MM.1S (cell line): Measurements from ENCODE around the gene ZNF445.

Experiments used
- DNase-seq: peaks from one replicate; pipeline ENCODE4 v3.0.0-alpha.2; 2015
- H2AFZ ChIP-seq: fragments of 300-600 bp; sonication (generic); 2 replicates; pipeline ENCODE4 v1.6.0; 2016; ENCODE audit warnings: antibody characterized with exemption, low read length
- H3F3A ChIP-seq: fragments of 300-600 bp; sonication (generic); 2 replicates; pipeline ENCODE4 v1.6.1; 2016; ENCODE audit warnings: mild to moderate bottlenecking, antibody characterized with exemption, low read length, moderate library complexity, mixed read lengths; ENCODE audit not compliant: insufficient read depth
- H3K27ac ChIP-seq: fragments of 300-600 bp; sonication (generic); 2 replicates; pipeline ENCODE4 v1.5.1; 2016; ENCODE audit warnings: mild to moderate bottlenecking, low read length
- H3K27me3 ChIP-seq: fragments of 300-600 bp; sonication (generic); replicated peaks from 2 replicates; pipeline ENCODE4 v1.6.0; 2016; ENCODE audit warnings: low read length; ENCODE audit not compliant: insufficient read depth
- H3K36me3 ChIP-seq: fragments of 300-600 bp; sonication (generic); replicated peaks from 2 replicates; pipeline ENCODE4 v1.6.1; 2016; ENCODE audit warnings: mild to moderate bottlenecking, low read length, mixed read lengths; ENCODE audit not compliant: insufficient read depth
- H3K4me1 ChIP-seq: fragments of 300-600 bp; sonication (generic); 2 replicates; pipeline ENCODE4 v1.6.1; 2016; ENCODE audit warnings: low read length, mixed read lengths
- H3K4me2 ChIP-seq: fragments of 300-600 bp; sonication (generic); 2 replicates; pipeline ENCODE4 v1.6.0; 2016; ENCODE audit warnings: low read depth, low read length
- H3K4me3 ChIP-seq: fragments of 300-600 bp; sonication (generic); 2 replicates; pipeline ENCODE4 v1.5.1; 2016; ENCODE audit warnings: low read length, mixed read lengths
- H3K79me2 ChIP-seq: fragments of 300-600 bp; sonication (generic); 2 replicates; pipeline ENCODE4 v1.6.1; 2016; ENCODE audit warnings: mixed run types, low read length, mixed read lengths
- H3K9ac ChIP-seq: fragments of 300-600 bp; sonication (generic); 2 replicates; pipeline ENCODE4 v1.6.1; 2016; ENCODE audit warnings: low read length, mixed read lengths
- H3K9me2 ChIP-seq: fragments of 300-600 bp; sonication (generic); replicated peaks from 2 replicates; pipeline ENCODE4 v1.6.1; 2016; ENCODE audit warnings: mild to moderate bottlenecking, low read length, mixed read lengths; ENCODE audit not compliant: insufficient read depth
- H3K9me3 ChIP-seq: fragments of 300-600 bp; sonication (generic); replicated peaks from 2 replicates; pipeline ENCODE4 v1.6.1; 2016; ENCODE audit warnings: mild to moderate bottlenecking, low read length, mixed read lengths; ENCODE audit not compliant: insufficient read depth
- H4K20me1 ChIP-seq: fragments of 300-600 bp; sonication (generic); 2 replicates; pipeline ENCODE4 v1.6.1; 2016; ENCODE audit warnings: mild to moderate bottlenecking, low read length, moderate library complexity, mixed read lengths; ENCODE audit not compliant: insufficient read depth
- CTCF ChIP-seq: fragments of 300-600 bp; sonication (generic); IDR thresholded peaks from 2 replicates; pipeline ENCODE4 v1.5.1; 2016; ENCODE audit warnings: antibody characterized with exemption, low read length, mixed read lengths
- EZH2 ChIP-seq: fragments of 300-600 bp; sonication (generic); optimal IDR thresholded peaks from 2 replicates; pipeline ENCODE3; 2017; ENCODE audit warnings: low read depth, mild to moderate bottlenecking, antibody characterized with exemption, low read length, mixed read lengths
- EZH2phosphoT487 ChIP-seq: fragments of 300-600 bp; sonication (generic); IDR thresholded peaks from 2 replicates; pipeline ENCODE4 v1.6.1; 2018; ENCODE audit warnings: antibody characterized with exemption, low read length

The ZNF445 gene

GRCh38 chr3:44477312-44478030 lies at the start of gene ZNF445:
Gene ZNF445 (minus strand): TSS chr3:44477670. CDS start chr3:44455549, 22,121 bp downstream.
- H3K9me2 ChIP-seq: no peaks in the 10 kb centered on the region
- H3K27ac ChIP-seq: no peak within 1 kb of the TSS
- TF ChIP-seq EZH2phosphoT487 (no peak), CTCF (no peak), EZH2 (no peak)
- DNase-seq: peak; percentile 81
- no peaks in the 10 kb centered on the region for H4K20me1 ChIP-seq
- H3K4me3 ChIP-seq: peak within 1 kb of the TSS; percentile 62
- no peaks in the 10 kb centered on the region for H3K9me3 ChIP-seq
- peak within 1 kb of the TSS; percentile 38; the same call in 1 of the 2 replicates for H3K9ac ChIP-seq
- H3K36me3 ChIP-seq: no peaks in the 10 kb centered on the region
- H3K27me3 ChIP-seq: no peaks in the 10 kb centered on the region
- peak within 1 kb of the TSS; percentile 87 for H3K4me2 ChIP-seq
- H3K4me1 ChIP-seq: no peaks in the 10 kb centered on the region
- H2AFZ ChIP-seq: peak within 1 kb of the TSS; percentile 93
- peaks cover 35% of the 10 kb centered on the region for H3K79me2 ChIP-seq
- H3F3A ChIP-seq: no peaks in the 10 kb centered on the region

- Histone ChIP-seq H3K27me3 (0 out of 2 replicates have a peak, but pooled peaks cover 5% of the 10 kb centered on the region), H3K27ac (no peak overlapping the region), H3K4me1 (no peaks in the 10 kb centered on the region), H3K9ac (no peak overlapping the region), H4K20me1 (no peaks in the 10 kb centered on the region), H3F3A (no peaks in the 10 kb centered on the region), H3K9me2 (no peaks in the 10 kb centered on the region), H3K9me3 (no peaks in the 10 kb centered on the region), H2AFZ (no peak overlapping the region), H3K4me3 (no peak overlapping the region), H3K36me3 (no peaks in the 10 kb centered on the region), H3K4me2 (no peak overlapping the region), H3K79me2 (no peaks in the 10 kb centered on the region)
- TF ChIP-seq EZH2 (no peak), CTCF (no peak), EZH2phosphoT487 (no peak)
- no peak for DNase-seq
Measured at GRCh38 chr3:44525060-44525459, 47.6 kb upstream of the ZNF445 start.

- Histone ChIP-seq H3K4me2 (no peak overlapping the region), H3F3A (no peaks in the 10 kb centered on the region)
Measured at GRCh38 chr3:44522494-44522933, 45.0 kb upstream of the ZNF445 start.

More at GRCh38 chr3:44522494-44522933, 45.0 kb upstream of the ZNF445 start:
- no peak for TF ChIP-seq CTCF
- TF ChIP-seq EZH2: no peak
- TF ChIP-seq EZH2phosphoT487: no peak
- no peaks in the 10 kb centered on the region for H3K9me2 ChIP-seq
- no peaks in the 10 kb centered on the region for H3K27me3 ChIP-seq
- no peaks in the 10 kb centered on the region for H3K9me3 ChIP-seq
- no peak overlapping the region for H3K4me3 ChIP-seq
- H3K27ac ChIP-seq: no peak overlapping the region
- DNase-seq: no peak
- no peaks in the 10 kb centered on the region for H3K4me1 ChIP-seq
- no peaks in the 10 kb centered on the region for H3K79me2 ChIP-seq
- no peak overlapping the region for H2AFZ ChIP-seq
- H3K9ac ChIP-seq: no peak overlapping the region
- H4K20me1 ChIP-seq: no peaks in the 10 kb centered on the region
- H3K36me3 ChIP-seq: no peaks in the 10 kb centered on the region
